Tibial nerve (tissue), 4 donors: Measurements from ENCODE around the gene UNC119. TPM values are rescaled to one million over a fixed set of nuclear protein-coding genes. Genes with fewer than 3 reads are reported as not detected.

Experiments used
- DNase-seq, 2 donors: peaks; one replicate each; pipeline ENCODE4 v3.0.0-alpha.2; 2019; ENCODE audit warnings: low spot score in 2 of 2
- H3K27ac ChIP-seq, 4 donors: fragments of 200-600 bp; sonication (generic) in 3 of 4; one replicate each; pipeline ENCODE4 v1.5.1; 2017 to 2019; ENCODE audit warnings: mild to moderate bottlenecking in 1 of 4
- H3K27me3 ChIP-seq, 2 donors: fragments of 200-600 bp; sonication (generic) in 1 of 2; one replicate each; pipeline versions ENCODE4 v1.5.1 to v1.6.0; 2017 to 2019
- H3K36me3 ChIP-seq, 3 donors: fragments of 200-600 bp; sonication (generic); one replicate each; pipeline ENCODE4 v1.5.1; 2018 to 2019
- H3K4me1 ChIP-seq, 4 donors: fragments of 200-600 bp; sonication (generic) in 3 of 4; one replicate each; pipeline ENCODE4 v1.5.1; 2017 to 2019
- H3K4me3 ChIP-seq, 4 donors: fragments of 200-600 bp; sonication (generic) in 3 of 4; one replicate each; pipeline ENCODE4 v1.5.1; 2017 to 2019; ENCODE audit warnings: mild to moderate bottlenecking in 1 of 4, moderate library complexity in 1 of 4
- H3K9me3 ChIP-seq, 4 donors: fragments of 200-600 bp; sonication (generic) in 3 of 4; one replicate each; pipeline ENCODE4 v1.5.1; 2017 to 2019
- EP300 ChIP-seq, 2 donors: sonication (generic); formaldehyde crosslinking; IDR thresholded peaks; one replicate each; pipeline ENCODE4 v1.6.1; 2017; ENCODE audit warnings: antibody characterized with exemption in 2 of 2, mild to moderate bottlenecking in 1 of 2
- POLR2A ChIP-seq, 2 donors: fragments of 450-650 bp; IDR thresholded peaks; one replicate each; pipeline ENCODE4 v1.6.1; 2017; ENCODE audit warnings: antibody characterized with exemption in 2 of 2, mild to moderate bottlenecking in 2 of 2, moderate library complexity in 2 of 2
- WGBS, 2 donors: methylation state at CpG; one replicate each; pipeline ENCODE4 v1.1.5; 2018; 5-methylcytosine and 5-hydroxymethylcytosine counted together
- total RNA-seq, 4 donors: library from RNA; depleted of rRNA; stranded (reverse); fragments of >200 nt; gene quantifications; one replicate each; pipeline ENCODE4 v1.1.0, GENCODE V29; 2016
- TF ChIP-seq, protein P1 (sequence below), 5 experiments: fragments of 200-600 bp in 3 of 5; fragments of 450-650 bp in 2 of 5; sonication (generic) in 3 of 5; IDR thresholded peaks; one replicate each; pipeline ENCODE4 v1.5.1; 2016 to 2019; ENCODE audit warnings: antibody characterized with exemption in 5 of 5, mild to moderate bottlenecking in 3 of 5, moderate library complexity in 2 of 5

Gene UNC119
- total RNA-seq, 4 donors from 2014 or later = 20.5 to 30.0 (median 22.4) TPM

DNA sequence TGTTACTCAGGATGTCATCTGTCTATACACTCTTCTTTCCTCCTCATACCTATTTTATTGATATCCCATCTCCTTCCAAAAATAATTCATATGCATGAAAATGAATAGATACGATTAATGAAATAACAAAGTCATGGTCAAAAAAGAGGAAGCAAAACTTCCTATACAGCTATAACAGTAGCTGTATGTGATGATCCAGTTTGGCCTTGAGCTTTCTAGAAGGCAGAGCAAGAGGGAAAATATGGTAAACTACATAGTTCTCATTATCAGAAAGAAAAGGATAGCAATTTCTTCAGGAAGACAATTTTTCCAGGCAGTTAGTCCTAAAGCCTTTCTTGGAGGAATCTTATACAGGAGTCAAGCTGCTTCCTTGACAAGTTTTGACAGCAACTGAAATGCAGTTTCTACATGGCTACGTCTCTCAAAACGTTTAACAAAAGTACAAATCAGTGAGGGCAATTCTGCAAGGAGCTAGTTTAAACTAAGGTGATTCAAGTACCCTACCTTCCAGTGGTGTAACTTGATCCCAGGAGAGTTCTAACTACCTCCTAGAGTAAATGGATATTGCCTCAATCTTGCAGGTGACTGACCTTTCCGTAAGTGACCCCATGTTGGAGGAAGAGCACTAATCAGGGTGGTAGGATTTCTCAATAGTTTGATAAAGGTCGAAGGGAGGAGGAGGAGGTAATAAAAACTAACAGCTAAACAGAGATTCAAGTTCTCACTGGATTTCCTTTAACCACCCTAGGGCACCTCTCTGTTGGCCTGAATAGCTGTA is 45.4 kb upstream of the UNC119 start:
- Histone ChIP-seq H3K27me3 (no peaks in the 10 kb centered on the region), H3K9me3 (no peaks in the 10 kb centered on the region), H3K4me3 (peak overlapping the region in 1 of 4 donors; percentile 67), H3K36me3 (peaks cover 0 to 7% (median 0%) of the 10 kb centered on the region in 3 donors), H3K27ac (no peak overlapping the region), H3K4me1 (peaks cover 0 to 19% (median 12%) of the 10 kb centered on the region in 4 donors)
- DNase-seq = no peak
- WGBS, 2 donors = 34 to 35% methylated on average over 5 of the region's 5 CpGs
- TF ChIP-seq POLR2A (IDR thresholded peaks at IDR 0.05) (no peak), EP300 (IDR thresholded peaks at IDR 0.05) (no peak)
- TF ChIP-seq, protein P1, sequence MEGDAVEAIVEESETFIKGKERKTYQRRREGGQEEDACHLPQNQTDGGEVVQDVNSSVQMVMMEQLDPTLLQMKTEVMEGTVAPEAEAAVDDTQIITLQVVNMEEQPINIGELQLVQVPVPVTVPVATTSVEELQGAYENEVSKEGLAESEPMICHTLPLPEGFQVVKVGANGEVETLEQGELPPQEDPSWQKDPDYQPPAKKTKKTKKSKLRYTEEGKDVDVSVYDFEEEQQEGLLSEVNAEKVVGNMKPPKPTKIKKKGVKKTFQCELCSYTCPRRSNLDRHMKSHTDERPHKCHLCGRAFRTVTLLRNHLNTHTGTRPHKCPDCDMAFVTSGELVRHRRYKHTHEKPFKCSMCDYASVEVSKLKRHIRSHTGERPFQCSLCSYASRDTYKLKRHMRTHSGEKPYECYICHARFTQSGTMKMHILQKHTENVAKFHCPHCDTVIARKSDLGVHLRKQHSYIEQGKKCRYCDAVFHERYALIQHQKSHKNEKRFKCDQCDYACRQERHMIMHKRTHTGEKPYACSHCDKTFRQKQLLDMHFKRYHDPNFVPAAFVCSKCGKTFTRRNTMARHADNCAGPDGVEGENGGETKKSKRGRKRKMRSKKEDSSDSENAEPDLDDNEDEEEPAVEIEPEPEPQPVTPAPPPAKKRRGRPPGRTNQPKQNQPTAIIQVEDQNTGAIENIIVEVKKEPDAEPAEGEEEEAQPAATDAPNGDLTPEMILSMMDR (IDR thresholded peaks at IDR 0.05) = no peak

DNA sequence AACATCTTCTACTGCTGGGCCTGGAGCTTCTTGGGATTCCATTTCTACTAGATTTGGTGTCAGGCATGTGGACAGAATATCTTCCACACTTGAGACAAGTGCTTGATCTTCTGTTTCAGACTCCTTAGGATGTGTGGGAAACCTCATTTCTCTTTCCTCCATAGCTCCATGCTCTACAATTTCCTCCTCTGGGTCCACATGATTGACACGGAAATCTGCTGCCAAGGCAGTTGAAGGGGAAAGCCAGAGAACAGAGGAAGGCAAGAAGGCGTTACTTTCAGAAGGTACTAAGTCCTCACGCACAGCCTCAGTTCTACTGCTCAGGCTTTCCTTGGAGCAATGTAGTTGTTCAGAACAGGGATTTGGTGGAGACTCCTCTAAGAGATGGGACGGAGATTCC is 39.8 kb upstream of the UNC119 start:
- no peaks in the 10 kb centered on the region for H3K27me3 ChIP-seq
- WGBS, 2 donors = 95 to 97% methylated on average over 4 of the region's 4 CpGs
- no peaks in the 10 kb centered on the region for H3K9me3 ChIP-seq
- no peak for TF ChIP-seq EP300 (IDR thresholded peaks at IDR 0.05)
- TF ChIP-seq, protein P1 (IDR thresholded peaks at IDR 0.05) = no peak
- no peak for TF ChIP-seq POLR2A (IDR thresholded peaks at IDR 0.05)
- DNase-seq = no peak
- peaks cover 0 to 32% (median 0%) of the 10 kb centered on the region in 3 donors for H3K36me3 ChIP-seq
- no peak overlapping the region for H3K27ac ChIP-seq
- H3K4me1 ChIP-seq = no peaks in the 10 kb centered on the region
- no peak overlapping the region for H3K4me3 ChIP-seq

- no peak overlapping the region for H3K27ac ChIP-seq
- peaks cover 0 to 44% (median 0%) of the 10 kb centered on the region in 3 donors for H3K36me3 ChIP-seq
- 92 to 97% methylated on average over 3 of the region's 3 CpGs for WGBS, 2 donors
- H3K27me3 ChIP-seq = no peaks in the 10 kb centered on the region
- TF ChIP-seq, protein P1 (IDR thresholded peaks at IDR 0.05) = no peak
- TF ChIP-seq POLR2A (IDR thresholded peaks at IDR 0.05) = no peak
- no peak for TF ChIP-seq EP300 (IDR thresholded peaks at IDR 0.05)
- H3K9me3 ChIP-seq = no peaks in the 10 kb centered on the region
- no peak for DNase-seq
- H3K4me1 ChIP-seq = no peaks in the 10 kb centered on the region
- no peak overlapping the region for H3K4me3 ChIP-seq
These were observed 33.4 kb upstream of the UNC119 start for GRCh38 chr17:28585851-28586250.

DNA sequence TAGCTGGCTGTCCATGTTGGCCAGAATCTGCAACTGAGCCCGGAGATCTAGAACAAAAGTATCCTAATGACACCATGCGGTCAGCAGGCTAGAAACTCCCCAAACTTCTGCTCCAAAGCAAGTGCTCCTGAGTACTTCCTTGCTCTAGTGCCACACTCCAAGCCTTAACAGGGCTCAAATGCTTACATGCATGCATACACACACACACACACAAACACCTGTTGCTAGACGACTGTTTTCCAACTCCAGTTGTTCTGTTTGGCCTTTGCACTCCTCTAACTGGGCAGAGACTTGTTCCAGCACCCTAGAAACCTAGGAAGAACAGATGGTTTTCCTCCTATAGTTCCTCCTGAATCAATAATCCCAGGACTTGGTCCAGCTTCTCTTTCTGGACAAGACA is 32.0 kb upstream of the UNC119 start:
- WGBS, 2 donors = 76 to 91% methylated on average over 3 of the region's 3 CpGs
- DNase-seq = no peak
- Histone ChIP-seq H3K9me3 (no peaks in the 10 kb centered on the region), H3K36me3 (peaks cover 0 to 37% (median 0%) of the 10 kb centered on the region in 3 donors), H3K27ac (no peak overlapping the region), H3K4me1 (no peaks in the 10 kb centered on the region), H3K4me3 (no peak overlapping the region), H3K27me3 (no peaks in the 10 kb centered on the region)
- TF ChIP-seq, protein P1 (IDR thresholded peaks at IDR 0.05) = no peak
- TF ChIP-seq POLR2A (IDR thresholded peaks at IDR 0.05) (no peak), EP300 (IDR thresholded peaks at IDR 0.05) (no peak)

- no peak for DNase-seq
- no peaks in the 10 kb centered on the region for H3K9me3 ChIP-seq
- no peak overlapping the region for H3K27ac ChIP-seq
- peaks cover 0 to 1% (median 0%) of the 10 kb centered on the region in 4 donors for H3K4me1 ChIP-seq
- H3K4me3 ChIP-seq = no peak overlapping the region
- 94 to 98% methylated on average over 2 of the region's 2 CpGs for WGBS, 2 donors
- peaks cover 0 to 36% (median 0%) of the 10 kb centered on the region in 3 donors for H3K36me3 ChIP-seq
- TF ChIP-seq POLR2A (IDR thresholded peaks at IDR 0.05) (no peak), EP300 (IDR thresholded peaks at IDR 0.05) (no peak)
- H3K27me3 ChIP-seq = no peaks in the 10 kb centered on the region
These were observed 30.1 kb upstream of the UNC119 start for GRCh38 chr17:28582513-28582912.
